Upper lobe of right lung (tissue), 1 donor: Measurements from ENCODE around the gene DOCK11. TPM values are rescaled to one million over a fixed set of nuclear protein-coding genes. Genes with fewer than 3 reads are reported as not detected.
"Not testable (repeated sequence)": the region's sequence is repeated elsewhere in the genome, so short reads cannot be mapped to it uniquely, and the experiment has no call there.

ENCODE experiments used
- ATAC-seq: fragments of 200-7000 bp; cut with Tn5 transposase; one replicate; pipeline ENCODE4 v1.9.1; 2020; ENCODE audit warnings: mild to moderate bottlenecking, moderate library complexity
- DNase-seq: peaks from one replicate; pipeline ENCODE4 v3.0.0-alpha.2; 2020
- H3K27ac ChIP-seq: fragments of 200-600 bp; one replicate; pipeline ENCODE4 v1.8.0; 2022
- H3K27me3 ChIP-seq: fragments of 200-600 bp; one replicate; pipeline ENCODE4 v1.8.0; 2022; ENCODE audit warnings: mild to moderate bottlenecking
- H3K36me3 ChIP-seq: fragments of 200-600 bp; one replicate; pipeline ENCODE4 v1.8.0; 2022
- H3K4me1 ChIP-seq: fragments of 200-600 bp; one replicate; pipeline ENCODE4 v1.8.0; 2022
- H3K4me3 ChIP-seq: fragments of 200-600 bp; one replicate; pipeline ENCODE4 v1.8.0; 2022; ENCODE audit warnings: mild to moderate bottlenecking
- H3K9me3 ChIP-seq: fragments of 200-600 bp; one replicate; pipeline ENCODE4 v1.8.0; 2022
- intact Hi-C: fragments of 100-400 bp; cut with DNase I; formaldehyde crosslinking; loops from one replicate; pipeline ENCODE4 v1.11.0; 2022
- total RNA-seq: library from RNA; stranded (reverse); fragmentation: NEBNext Ultra II Directional; extraction: Animal tissue kit (Norgen Biotek cat#: 25700); gene quantifications from one replicate; pipeline ENCODE4 v1.2.1, GENCODE V29; 2021
- TF ChIP-seq, protein P1 (sequence below): fragments of 200-600 bp; IDR thresholded peaks from one replicate; pipeline ENCODE4 v1.8.0; 2022; ENCODE audit warnings: antibody characterized with exemption
- donor health status: DM: no; HTN: yes; CAD: no; lungs with severe emphysema.

The DOCK11 gene
- total RNA-seq, 1 donor from 2014 or later: 55.0 TPM

DNA sequence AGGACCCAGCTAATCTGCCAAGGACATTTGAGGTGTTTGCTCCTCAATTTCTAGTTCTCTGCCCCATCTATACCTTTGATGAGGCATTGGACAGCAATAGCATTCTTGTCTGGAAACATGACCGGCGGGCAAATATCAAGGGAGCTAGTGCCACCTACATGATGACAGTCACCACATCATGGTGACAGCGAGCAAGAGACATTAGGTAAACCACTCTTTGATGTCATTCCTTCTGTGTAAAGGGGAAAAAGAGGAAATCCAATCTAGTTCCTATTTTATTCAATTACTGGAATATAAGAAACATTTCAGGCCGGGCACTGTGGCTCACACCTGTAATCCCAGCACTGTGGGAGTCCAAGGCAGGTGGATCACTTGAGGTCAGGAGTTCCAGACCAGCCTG, 211.1 kb downstream of the DOCK11 start:
- TF ChIP-seq, protein P1, sequence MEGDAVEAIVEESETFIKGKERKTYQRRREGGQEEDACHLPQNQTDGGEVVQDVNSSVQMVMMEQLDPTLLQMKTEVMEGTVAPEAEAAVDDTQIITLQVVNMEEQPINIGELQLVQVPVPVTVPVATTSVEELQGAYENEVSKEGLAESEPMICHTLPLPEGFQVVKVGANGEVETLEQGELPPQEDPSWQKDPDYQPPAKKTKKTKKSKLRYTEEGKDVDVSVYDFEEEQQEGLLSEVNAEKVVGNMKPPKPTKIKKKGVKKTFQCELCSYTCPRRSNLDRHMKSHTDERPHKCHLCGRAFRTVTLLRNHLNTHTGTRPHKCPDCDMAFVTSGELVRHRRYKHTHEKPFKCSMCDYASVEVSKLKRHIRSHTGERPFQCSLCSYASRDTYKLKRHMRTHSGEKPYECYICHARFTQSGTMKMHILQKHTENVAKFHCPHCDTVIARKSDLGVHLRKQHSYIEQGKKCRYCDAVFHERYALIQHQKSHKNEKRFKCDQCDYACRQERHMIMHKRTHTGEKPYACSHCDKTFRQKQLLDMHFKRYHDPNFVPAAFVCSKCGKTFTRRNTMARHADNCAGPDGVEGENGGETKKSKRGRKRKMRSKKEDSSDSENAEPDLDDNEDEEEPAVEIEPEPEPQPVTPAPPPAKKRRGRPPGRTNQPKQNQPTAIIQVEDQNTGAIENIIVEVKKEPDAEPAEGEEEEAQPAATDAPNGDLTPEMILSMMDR: no peak
- no peak for ATAC-seq
- H3K36me3 ChIP-seq: no peaks in the 10 kb centered on the region
- intact Hi-C loops: no loop called here
- no peaks in the 10 kb centered on the region for H3K4me1 ChIP-seq
- H3K27ac ChIP-seq: no peak overlapping the region
- no peaks in the 10 kb centered on the region for H3K9me3 ChIP-seq
- DNase-seq: no peak
- H3K4me3 ChIP-seq: no peak overlapping the region
- H3K27me3 ChIP-seq: no peaks in the 10 kb centered on the region

- intact Hi-C loops: no loop called here
- no peaks in the 10 kb centered on the region for H3K27me3 ChIP-seq
- TF ChIP-seq, protein P1: no peak
- ATAC-seq (no peak), DNase-seq (no peak)
- no peaks in the 10 kb centered on the region for H3K4me1 ChIP-seq
- no peak overlapping the region for H3K4me3 ChIP-seq
- H3K36me3 ChIP-seq: no peaks in the 10 kb centered on the region
- H3K27ac ChIP-seq: no peak overlapping the region
- no peaks in the 10 kb centered on the region for H3K9me3 ChIP-seq
These were observed 218.9 kb downstream of the DOCK11 start for GRCh38 chrX:118714521-118714920.

DNA sequence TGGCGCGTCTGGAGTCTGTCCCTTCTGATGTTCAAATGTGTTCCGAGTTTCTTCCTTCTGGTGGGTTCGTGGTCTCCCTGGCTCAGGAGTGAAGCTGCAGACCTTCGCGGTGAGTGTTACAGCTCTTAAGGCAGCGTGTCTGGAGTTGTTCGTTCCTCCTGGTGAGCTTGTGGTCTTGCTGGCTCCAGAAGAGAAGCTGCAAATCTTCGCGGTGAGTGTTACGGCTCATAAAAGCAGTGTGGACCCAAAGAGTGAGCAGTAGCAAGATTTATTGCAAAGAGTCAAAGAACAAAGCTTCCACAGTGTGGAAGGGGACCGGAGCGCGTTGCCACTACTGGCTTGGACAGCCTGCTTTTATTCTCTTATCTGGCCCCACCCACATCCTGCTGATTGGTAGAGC, 220.3 kb downstream of the DOCK11 start:
- H3K27ac ChIP-seq, ATAC-seq, H3K9me3 ChIP-seq, H3K4me1 ChIP-seq, DNase-seq, H3K36me3 ChIP-seq, H3K27me3 ChIP-seq, H3K4me3 ChIP-seq, intact Hi-C loops: not testable (repeated sequence)

DNA sequence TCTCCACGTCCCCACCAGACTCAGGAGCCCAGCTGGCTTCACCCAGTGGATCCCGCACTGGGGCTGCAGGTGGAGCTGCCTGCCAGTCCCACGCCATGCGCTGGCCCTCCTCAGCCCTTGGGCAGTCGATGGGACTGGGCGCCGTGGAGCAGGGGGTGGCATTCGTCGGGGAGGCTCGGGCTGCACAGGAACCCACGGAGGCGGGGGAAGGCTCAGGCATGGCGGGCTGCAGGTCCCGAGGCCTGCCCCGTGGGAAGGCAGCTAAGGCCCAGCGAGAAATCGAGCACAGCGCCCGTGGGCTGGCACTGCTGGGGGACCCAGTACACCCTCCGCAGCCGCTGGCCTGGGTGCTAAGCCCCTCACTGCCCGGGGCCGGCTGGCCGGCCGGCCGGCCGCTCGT, 221.2 kb downstream of the DOCK11 start:
- ATAC-seq, H3K9me3 ChIP-seq, H3K4me1 ChIP-seq, H3K36me3 ChIP-seq, DNase-seq, intact Hi-C loops, H3K27me3 ChIP-seq, H3K27ac ChIP-seq, H3K4me3 ChIP-seq: not testable (repeated sequence)

DNA sequence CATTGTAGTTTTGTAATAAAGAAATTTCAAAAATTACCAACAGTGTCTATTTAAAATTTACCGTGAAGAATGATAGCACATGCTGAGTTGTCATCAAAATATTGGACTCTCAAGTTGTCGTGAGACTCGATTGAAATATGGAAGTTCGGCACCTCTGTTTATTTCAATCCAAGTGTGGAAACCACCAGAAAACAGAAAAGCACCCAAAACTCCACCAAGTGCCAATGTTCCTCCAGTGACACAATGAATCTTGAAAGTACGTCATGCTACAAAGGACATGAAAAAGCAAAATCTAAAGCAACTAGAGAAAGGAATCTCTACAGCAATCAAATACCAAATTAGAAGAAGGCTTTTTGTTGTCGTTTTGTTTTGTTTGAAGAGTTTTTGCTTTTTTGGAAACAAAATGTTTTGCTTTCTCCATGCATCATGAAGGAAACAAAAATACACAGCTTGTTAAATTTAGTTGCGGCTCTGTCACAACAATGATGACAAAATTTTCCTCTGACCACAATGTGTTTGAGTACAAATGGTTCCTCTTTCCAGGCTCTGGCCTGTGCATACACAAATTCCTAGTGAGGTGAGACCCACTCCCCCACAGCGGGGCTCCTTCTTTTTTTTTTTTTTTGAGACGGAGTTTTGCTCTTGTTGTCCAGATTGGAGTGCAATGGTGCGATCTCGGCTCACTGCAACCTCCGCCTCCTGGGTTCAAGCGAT, 222.2 kb downstream of the DOCK11 start:
- peak; percentile 77 for ATAC-seq
- no peak for DNase-seq
- intact Hi-C loops: no loop called here
- no peaks in the 10 kb centered on the region for H3K27me3 ChIP-seq
- H3K36me3 ChIP-seq: no peaks in the 10 kb centered on the region
- peak overlapping the region; percentile 55 for H3K27ac ChIP-seq
- H3K4me1 ChIP-seq: no peaks in the 10 kb centered on the region
- TF ChIP-seq, protein P1: no peak
- no peaks in the 10 kb centered on the region for H3K9me3 ChIP-seq
- no peak overlapping the region for H3K4me3 ChIP-seq

- TF ChIP-seq, protein P1: no peak
- no peak overlapping the region for H3K4me3 ChIP-seq
- no peaks in the 10 kb centered on the region for H3K4me1 ChIP-seq
- no peak for DNase-seq
- ATAC-seq: peak; percentile 78
- peak overlapping the region; percentile 55 for H3K27ac ChIP-seq
- H3K36me3 ChIP-seq: no peaks in the 10 kb centered on the region
- H3K9me3 ChIP-seq: no peaks in the 10 kb centered on the region
- no peaks in the 10 kb centered on the region for H3K27me3 ChIP-seq
- intact Hi-C loops: no loop called here
These were observed 223.1 kb downstream of the DOCK11 start for GRCh38 chrX:118718737-118719136.
